ENCODE data around the gene CTNNA2.

DNA sequence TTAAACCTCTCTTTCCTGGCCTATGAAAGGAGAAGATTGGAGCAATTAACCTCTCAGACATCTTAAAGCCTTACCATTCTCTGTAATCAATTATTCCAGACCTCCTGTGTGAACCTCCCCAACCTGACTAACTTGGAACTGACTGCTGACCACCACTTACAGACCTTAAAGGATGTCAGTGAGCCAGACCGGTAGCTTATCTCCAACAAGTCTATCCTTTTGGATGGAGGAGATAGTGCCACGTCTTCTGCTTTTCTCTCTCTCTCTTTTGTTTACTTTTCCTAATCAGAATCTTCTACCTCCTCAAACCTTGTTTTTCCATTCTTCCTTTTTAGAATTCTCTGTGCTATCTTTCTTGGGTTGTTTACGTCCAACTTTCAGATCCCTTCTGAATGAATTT is 734.5 kb downstream of the CTNNA2 start:
- TF ChIP-seq CTCF (IDR thresholded peaks at IDR 0.05) (no peak), POLR2A (IDR thresholded peaks at IDR 0.05) (no peak)

All from uterus (tissue), 2 donors.